WTC11 (cell line): ENCODE results near the gene KLF1.

Experiments used
- ATF3 ChIP-seq: sonication (generic); formaldehyde crosslinking; conservative IDR thresholded peaks from 2 replicates; pipeline ENCODE4 v1.8.1; 2022; ENCODE audit warnings: mild to moderate bottlenecking, missing genetic modification reagents
- CREM ChIP-seq: sonication (generic); formaldehyde crosslinking; IDR thresholded peaks from 2 replicates; pipeline ENCODE4 v1.8.1; 2022; ENCODE audit warnings: mild to moderate bottlenecking, missing genetic modification reagents, moderate library complexity
- CTCF ChIP-seq: fragments of 200-600 bp; IDR thresholded peaks from 2 replicates; pipeline ENCODE4 v1.8.0; 2022; ENCODE audit warnings: antibody characterized with exemption
- FOXP1 ChIP-seq: sonication (generic); formaldehyde crosslinking; IDR thresholded peaks from 2 replicates; pipeline ENCODE4 v1.8.0; 2022; ENCODE audit warnings: missing genetic modification reagents, mild to moderate bottlenecking, moderate library complexity, borderline replicate concordance
- HMGXB4 ChIP-seq: sonication (generic); formaldehyde crosslinking; IDR thresholded peaks from 2 replicates; pipeline ENCODE4 v1.8.1; 2023; ENCODE audit warnings: mild to moderate bottlenecking, moderate library complexity, missing genetic modification reagents
- JUN ChIP-seq: sonication (generic); formaldehyde crosslinking; IDR thresholded peaks from 2 replicates; pipeline ENCODE4 v1.8.0; 2023; ENCODE audit warnings: mild to moderate bottlenecking, missing genetic modification reagents
- MYBL2 ChIP-seq: sonication (generic); formaldehyde crosslinking; IDR thresholded peaks from 2 replicates; pipeline ENCODE4 v1.8.1; 2023; ENCODE audit warnings: mild to moderate bottlenecking, moderate library complexity, missing genetic modification reagents
- PREB ChIP-seq: sonication (generic); formaldehyde crosslinking; IDR thresholded peaks from 2 replicates; pipeline ENCODE4 v1.8.1; 2022; ENCODE audit warnings: mild to moderate bottlenecking, missing genetic modification reagents, moderate library complexity, borderline replicate concordance
- SMAD3 ChIP-seq: sonication (generic); formaldehyde crosslinking; IDR thresholded peaks from 2 replicates; pipeline ENCODE4 v1.8.0; 2022; ENCODE audit warnings: missing genetic modification reagents, mild to moderate bottlenecking, borderline replicate concordance
- STAT6 ChIP-seq: sonication (generic); formaldehyde crosslinking; conservative IDR thresholded peaks from 2 replicates; pipeline ENCODE4 v1.8.1; 2023; ENCODE audit warnings: mild to moderate bottlenecking, low read depth, missing genetic modification reagents, moderate library complexity
- TCF7 ChIP-seq: sonication (generic); formaldehyde crosslinking; IDR thresholded peaks from 2 replicates; pipeline ENCODE4 v1.8.0; 2022; ENCODE audit warnings: mild to moderate bottlenecking, low read depth, missing genetic modification reagents, moderate library complexity
- ZNF396 ChIP-seq: fragments of 250-450 bp; sonication (Bioruptor Pico); IDR thresholded peaks from 2 replicates; pipeline ENCODE4 v1.8.0; 2021; ENCODE audit warnings: mild to moderate bottlenecking, moderate library complexity, borderline replicate concordance
- ZNF512 ChIP-seq: sonication (generic); formaldehyde crosslinking; IDR thresholded peaks from 2 replicates; pipeline ENCODE4 v1.8.1; 2022; ENCODE audit warnings: missing genetic modification reagents, borderline replicate concordance

- TF ChIP-seq CTCF, result no peak
- TF ChIP-seq ATF3, result no peak
- no peak for TF ChIP-seq TCF7 (CRISPR knock-in tag)
- no peak for TF ChIP-seq ZNF396
- TF ChIP-seq FOXP1, result no peak
- no peak for TF ChIP-seq MYBL2 (CRISPR knock-in tag)
- no peak for TF ChIP-seq SMAD3
- no peak for TF ChIP-seq STAT6
- no peak for TF ChIP-seq PREB
- TF ChIP-seq ZNF512 (CRISPR knock-in tag), result no peak
- no peak for TF ChIP-seq HMGXB4 (CRISPR knock-in tag)
- TF ChIP-seq JUN (CRISPR knock-in tag), result no peak
- no peak for TF ChIP-seq CREM (CRISPR knock-in tag)
These were observed 31.3 kb upstream of the KLF1 start for GRCh38 chr19:12918253-12918652.
